SK-N-SH treated with all-trans-retinoic acid at 6 μM for 48 hours (cell line): Measurements from ENCODE around the gene GLA.

Experiments
- ATAC-seq: fragments of 200-7000 bp; cut with Tn5 transposase; 3 replicates; pipeline ENCODE4 v1.9.1; 2020; ENCODE audit warnings: mild to moderate bottlenecking, moderate library complexity
- ARNTL ChIP-seq: fragments of 450-650 bp; formaldehyde crosslinking; IDR thresholded peaks from 2 replicates; pipeline ENCODE4 v1.5.0; 2020; ENCODE audit warnings: low read depth, mild to moderate bottlenecking, moderate library complexity, borderline replicate concordance
- BACH2 ChIP-seq: fragments of 250-450 bp; sonication (Bioruptor Pico); IDR thresholded peaks from 2 replicates; pipeline ENCODE4 v1.9.0; 2021; ENCODE audit warnings: mild to moderate bottlenecking, borderline replicate concordance
- CSDC2 ChIP-seq: fragments of 250-450 bp; sonication (Bioruptor Pico); IDR thresholded peaks from 2 replicates; pipeline ENCODE4 v1.5.0; 2020; ENCODE audit warnings: mild to moderate bottlenecking, moderate library complexity
- CSRNP3 ChIP-seq: fragments of 250-450 bp; sonication (Bioruptor Pico); IDR thresholded peaks from 2 replicates; pipeline ENCODE4 v1.5.1; 2021; ENCODE audit warnings: mild to moderate bottlenecking, moderate library complexity
- ESRRG ChIP-seq: fragments of 250-450 bp; sonication (Bioruptor Pico); IDR thresholded peaks from 2 replicates; pipeline ENCODE4 v1.6.1; 2021; ENCODE audit warnings: mild to moderate bottlenecking
- GLIS3 ChIP-seq: fragments of 250-450 bp; sonication (Bioruptor Pico); IDR thresholded peaks from 2 replicates; pipeline ENCODE4 v1.5.0; 2020; ENCODE audit warnings: mild to moderate bottlenecking, moderate library complexity
- OSR1 ChIP-seq: fragments of 250-450 bp; sonication (Bioruptor Pico); IDR thresholded peaks from 2 replicates; pipeline ENCODE4 v1.8.0; 2022; ENCODE audit warnings: moderate library complexity, mild to moderate bottlenecking, inconsistent platforms
- PATZ1 ChIP-seq: fragments of 250-450 bp; sonication (Bioruptor Pico); IDR thresholded peaks from 2 replicates; pipeline ENCODE4 v1.8.0; 2020; ENCODE audit warnings: mild to moderate bottlenecking, moderate library complexity, borderline replicate concordance
- POU6F1 ChIP-seq: fragments of 250-450 bp; sonication (Bioruptor Pico); IDR thresholded peaks from 2 replicates; pipeline ENCODE4 v1.8.0; 2021; ENCODE audit warnings: low read depth, mild to moderate bottlenecking, moderate library complexity, borderline replicate concordance
- PPARA ChIP-seq: fragments of 250-450 bp; sonication (Bioruptor Pico); IDR thresholded peaks from 2 replicates; pipeline ENCODE4 v1.5.0; 2020; ENCODE audit warnings: mild to moderate bottlenecking, borderline replicate concordance
- RARB ChIP-seq: fragments of 250-450 bp; sonication (Bioruptor Pico); IDR thresholded peaks from 2 replicates; pipeline ENCODE4 v1.8.0; 2021; ENCODE audit warnings: mild to moderate bottlenecking, moderate library complexity
- SNAI2 ChIP-seq: fragments of 250-450 bp; sonication (Bioruptor Pico); IDR thresholded peaks from 2 replicates; pipeline ENCODE4 v1.5.0; 2020; ENCODE audit warnings: mild to moderate bottlenecking, moderate library complexity
- TOX ChIP-seq: fragments of 250-450 bp; sonication (Bioruptor Pico); IDR thresholded peaks from 2 replicates; pipeline ENCODE4 v1.8.0; 2021; ENCODE audit warnings: mild to moderate bottlenecking, moderate library complexity, borderline replicate concordance
- TSHZ2 ChIP-seq: fragments of 250-450 bp; sonication (Bioruptor Pico); IDR thresholded peaks from 2 replicates; pipeline ENCODE4 v1.5.0; 2020; ENCODE audit warnings: mild to moderate bottlenecking, moderate library complexity
- ZC3H10 ChIP-seq: fragments of 250-450 bp; sonication (Bioruptor Pico); IDR thresholded peaks from 2 replicates; pipeline ENCODE4 v1.5.1; 2021; ENCODE audit warnings: mild to moderate bottlenecking, moderate library complexity
- ZFP3 ChIP-seq: fragments of 250-450 bp; sonication (Bioruptor Pico); IDR thresholded peaks from 2 replicates; pipeline ENCODE4 v1.5.0; 2020; ENCODE audit warnings: mild to moderate bottlenecking, moderate library complexity
- ZFP30 ChIP-seq: fragments of 450-650 bp; formaldehyde crosslinking; IDR thresholded peaks from 2 replicates; pipeline ENCODE4 v1.5.0; 2022; ENCODE audit warnings: mild to moderate bottlenecking, moderate library complexity
- ZNF565 ChIP-seq: fragments of 450-650 bp; formaldehyde crosslinking; conservative IDR thresholded peaks from 2 replicates; pipeline ENCODE4 v1.5.0; 2020; ENCODE audit warnings: low read depth, mild to moderate bottlenecking, moderate library complexity
- ZNF70 ChIP-seq: fragments of 450-650 bp; formaldehyde crosslinking; IDR thresholded peaks from 2 replicates; pipeline ENCODE4 v1.5.0; 2020; ENCODE audit warnings: mild to moderate bottlenecking, moderate library complexity

GLA gene

GRCh38 chrX:101393530-101394305 lies 14.0 kb downstream of the GLA start:
- no peak for TF ChIP-seq ARNTL
- TF ChIP-seq ESRRG (CRISPR knock-in tag) = no peak
- TF ChIP-seq ZFP30 (CRISPR knock-in tag) = no peak
- TF ChIP-seq ZC3H10 (CRISPR knock-in tag) = no peak
- ATAC-seq = no peak

- ATAC-seq = no peak
- TF ChIP-seq PATZ1 = no peak
- no peak for TF ChIP-seq OSR1
- no peak for TF ChIP-seq SNAI2
- no peak for TF ChIP-seq PPARA (CRISPR knock-in tag)
- TF ChIP-seq ZFP30 (CRISPR knock-in tag) = no peak
- no peak for TF ChIP-seq ZC3H10 (CRISPR knock-in tag)
- TF ChIP-seq GLIS3 (CRISPR knock-in tag) = no peak
- no peak for TF ChIP-seq CSRNP3 (CRISPR knock-in tag)
- TF ChIP-seq TSHZ2 (CRISPR knock-in tag) = no peak
Observed at GRCh38 chrX:101391831-101392230, 15.9 kb downstream of the GLA start.

- peak; percentile 100 for ATAC-seq
- TF ChIP-seq RARB (peak; percentile 42; the same call in 1 of the 2 replicates), ZNF70 (CRISPR knock-in tag) (no peak), PPARA (CRISPR knock-in tag) (no peak), OSR1 (no peak), TOX (CRISPR knock-in tag) (no peak), ARNTL (no peak), ZFP30 (CRISPR knock-in tag) (0 out of 2 replicates have a peak, but pooled peaks have one; percentile 22), CSDC2 (CRISPR knock-in tag) (no peak), BACH2 (CRISPR knock-in tag) (no peak), PATZ1 (peak; percentile 45; the same call in 1 of the 2 replicates), GLIS3 (CRISPR knock-in tag) (peak; percentile 10; the same call in 1 of the 2 replicates), CSRNP3 (CRISPR knock-in tag) (no peak; the same call in 1 of the 2 replicates), ZFP3 (CRISPR knock-in tag) (0 out of 2 replicates have a peak, but pooled peaks have one; percentile 16), POU6F1 (no peak), ESRRG (CRISPR knock-in tag) (no peak), ZNF565 (no peak), TSHZ2 (CRISPR knock-in tag) (0 out of 2 replicates have a peak, but pooled peaks have one; percentile 18), SNAI2 (no peak)
Observed at GRCh38 chrX:101390664-101391525, 16.8 kb downstream of the GLA start, which contains the start of gene RPL36A. TSS of gene RPL36A (plus strand) at chrX:101391011. CDS start at chrX:101391044, 33 bp downstream.
